ENCODE measurements around the gene PKP4.

DNA sequence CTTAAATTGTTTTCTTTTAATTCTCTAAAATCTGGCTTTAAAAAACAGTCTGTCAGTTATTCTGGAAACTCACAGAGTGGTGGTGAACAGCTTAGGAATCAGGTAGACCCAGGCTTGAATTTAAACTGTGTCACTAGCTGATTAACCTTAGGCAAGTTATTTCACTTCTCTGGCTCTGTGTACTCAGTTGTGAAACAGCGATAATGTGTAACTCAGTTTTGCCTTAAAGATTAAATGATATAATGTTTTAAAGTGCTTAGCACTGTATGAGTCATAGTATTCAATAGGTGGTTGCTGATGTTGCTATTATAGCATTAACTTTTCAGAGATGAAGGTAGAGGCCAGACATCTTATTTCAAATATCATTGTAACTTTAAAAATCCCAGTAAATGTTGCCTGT, 40.7 kb downstream of the PKP4 start:
- TF ChIP-seq, protein P1, sequence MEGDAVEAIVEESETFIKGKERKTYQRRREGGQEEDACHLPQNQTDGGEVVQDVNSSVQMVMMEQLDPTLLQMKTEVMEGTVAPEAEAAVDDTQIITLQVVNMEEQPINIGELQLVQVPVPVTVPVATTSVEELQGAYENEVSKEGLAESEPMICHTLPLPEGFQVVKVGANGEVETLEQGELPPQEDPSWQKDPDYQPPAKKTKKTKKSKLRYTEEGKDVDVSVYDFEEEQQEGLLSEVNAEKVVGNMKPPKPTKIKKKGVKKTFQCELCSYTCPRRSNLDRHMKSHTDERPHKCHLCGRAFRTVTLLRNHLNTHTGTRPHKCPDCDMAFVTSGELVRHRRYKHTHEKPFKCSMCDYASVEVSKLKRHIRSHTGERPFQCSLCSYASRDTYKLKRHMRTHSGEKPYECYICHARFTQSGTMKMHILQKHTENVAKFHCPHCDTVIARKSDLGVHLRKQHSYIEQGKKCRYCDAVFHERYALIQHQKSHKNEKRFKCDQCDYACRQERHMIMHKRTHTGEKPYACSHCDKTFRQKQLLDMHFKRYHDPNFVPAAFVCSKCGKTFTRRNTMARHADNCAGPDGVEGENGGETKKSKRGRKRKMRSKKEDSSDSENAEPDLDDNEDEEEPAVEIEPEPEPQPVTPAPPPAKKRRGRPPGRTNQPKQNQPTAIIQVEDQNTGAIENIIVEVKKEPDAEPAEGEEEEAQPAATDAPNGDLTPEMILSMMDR (IDR thresholded peaks at IDR 0.05; ENCODE audit: low read depth, low read length): no peak
- TF ChIP-seq, protein P2, sequence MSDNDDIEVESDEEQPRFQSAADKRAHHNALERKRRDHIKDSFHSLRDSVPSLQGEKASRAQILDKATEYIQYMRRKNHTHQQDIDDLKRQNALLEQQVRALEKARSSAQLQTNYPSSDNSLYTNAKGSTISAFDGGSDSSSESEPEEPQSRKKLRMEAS (IDR thresholded peaks at IDR 0.05; ENCODE audit: low read depth, low read length): no peak
- no peak for TF ChIP-seq POLR2A (IDR thresholded peaks at IDR 0.05; ENCODE audit: extremely low read depth, insufficient read length)
- no peak for TF ChIP-seq MYC (IDR thresholded peaks at IDR 0.05; ENCODE audit: low read depth, low read length)
